GM18499 (cell line): ENCODE data around the gene GPR176.
"Not testable (repeated sequence)": the region's sequence is repeated elsewhere in the genome, so short reads cannot be mapped to it uniquely, and the experiment has no call there.

Source experiments
- ATAC-seq: cut with Tn5 transposase; IDR thresholded peaks from one replicate; pipeline ENCODE4 v1.9.1; 2021; ENCODE audit warnings: moderate number of reproducible peaks; ENCODE audit not compliant: insufficient read depth, unreplicated experiment

The GPR176 gene

GRCh38 chr15:39896101-39896500 lies 24.0 kb downstream of the GPR176 start:
- ATAC-seq, result no peak

GRCh38 chr15:39893051-39893450 lies 27.0 kb downstream of the GPR176 start:
- not testable (repeated sequence) for ATAC-seq

GRCh38 chr15:39892418-39892817 lies 27.6 kb downstream of the GPR176 start:
- no peak for ATAC-seq

GRCh38 chr15:39890621-39891020 lies 29.4 kb downstream of the GPR176 start:
- no peak for ATAC-seq

GRCh38 chr15:39889601-39890000 lies 30.5 kb downstream of the GPR176 start:
- no peak for ATAC-seq

GRCh38 chr15:39888809-39889208 lies 31.3 kb downstream of the GPR176 start:
- ATAC-seq, result no peak

- ATAC-seq, result no peak
These were observed 31.8 kb downstream of the GPR176 start for GRCh38 chr15:39888243-39888642.

- no peak for ATAC-seq
These were observed 32.2 kb downstream of the GPR176 start for GRCh38 chr15:39887832-39888231.

GRCh38 chr15:39887211-39887610 lies 32.9 kb downstream of the GPR176 start:
- ATAC-seq, result no peak

GRCh38 chr15:39886418-39886817 lies 33.6 kb downstream of the GPR176 start:
- no peak for ATAC-seq

GRCh38 chr15:39885099-39885777 lies 34.8 kb downstream of the GPR176 start:
- ATAC-seq, result no peak

GRCh38 chr15:39884351-39884750 lies 35.7 kb downstream of the GPR176 start:
- ATAC-seq, result no peak

GRCh38 chr15:39882602-39883001 lies 37.5 kb downstream of the GPR176 start:
- ATAC-seq, result no peak

- no peak for ATAC-seq
These were observed 38.3 kb downstream of the GPR176 start for GRCh38 chr15:39881790-39882189.

- ATAC-seq, result no peak
These were observed 39.2 kb downstream of the GPR176 start for GRCh38 chr15:39880718-39881387.

GRCh38 chr15:39878406-39878785 lies 41.7 kb downstream of the GPR176 start:
- no peak for ATAC-seq

GRCh38 chr15:39874890-39875549 lies 45.0 kb downstream of the GPR176 start:
- no peak for ATAC-seq

GRCh38 chr15:39873978-39874377 lies 46.1 kb downstream of the GPR176 start:
- ATAC-seq, result no peak

GRCh38 chr15:39870537-39870936 lies 49.5 kb downstream of the GPR176 start:
- ATAC-seq, result no peak

- ATAC-seq, result no peak
These were observed 50.1 kb downstream of the GPR176 start for GRCh38 chr15:39869858-39870515.

- ATAC-seq, result no peak
These were observed 50.8 kb downstream of the GPR176 start for GRCh38 chr15:39869254-39869653.
